Measurements from ENCODE around the gene ARHGAP25. TPM values are rescaled to one million over a fixed set of nuclear protein-coding genes. Genes with fewer than 3 reads are reported as not detected.

The ARHGAP25 gene
- polyA plus RNA-seq, 3 donors, result 20.8 to 56.8 (median 36.3) TPM

DNA sequence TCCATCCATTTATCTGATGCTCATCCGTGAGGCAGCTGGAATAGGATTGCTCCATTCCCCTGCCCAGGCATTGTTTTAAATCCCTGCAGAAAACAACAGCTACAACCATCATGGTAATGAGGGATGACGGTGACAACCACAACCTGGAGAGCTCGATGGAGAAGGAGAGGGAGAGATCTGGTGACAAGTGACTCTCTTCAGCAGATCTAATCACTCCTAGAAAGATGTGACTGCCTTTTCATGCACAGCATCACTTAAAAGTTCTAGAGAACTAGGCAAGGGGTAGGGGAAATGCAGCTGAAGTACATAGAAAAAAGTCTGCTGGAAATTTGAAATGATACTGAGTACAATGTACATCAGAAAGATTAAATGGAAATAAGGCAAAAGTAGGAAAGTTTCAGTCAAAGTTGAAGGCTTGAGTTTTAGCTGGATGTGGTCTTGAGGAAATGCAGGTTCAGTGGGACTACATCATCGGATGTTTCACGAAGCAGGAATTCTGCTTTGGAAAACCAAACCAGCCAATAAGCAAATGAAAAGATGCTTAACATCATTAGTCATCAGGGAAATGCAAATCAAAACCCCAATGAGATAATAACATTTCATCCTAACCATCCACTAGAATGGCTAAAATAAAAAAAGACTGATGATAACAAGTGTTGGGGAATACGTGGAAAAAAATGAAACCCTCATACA, 6.8 kb upstream of the ARHGAP25 start:
- WGBS (ENCODE audit: insufficient coverage), result no CpG with 5 or more reads among the region's 6 CpGs
- no peaks in the 10 kb centered on the region for H4K20me1 ChIP-seq (ENCODE audit: insufficient read depth, low read length)
- H3K4me1 Mint-ChIP-seq, result peaks cover 40% of the 10 kb centered on the region
- H3K4me3 ChIP-seq (replicated peaks in 1 of 3; ENCODE audit: low read depth in 2 of 3, low read length in 3 of 3), result peak overlapping the region in 1 of 3 experiments; percentile 72
- intact Hi-C loops (cut with micrococcal nuclease), result no loop called here
- no peak for DNase-seq
- no peak overlapping the region for H3K9ac ChIP-seq (ENCODE audit: insufficient read depth, low read length, poor library complexity, severe bottlenecking)
- H3K9me3 Mint-ChIP-seq, result peaks cover 0 to 1% (median 0%) of the 10 kb centered on the region in 7 donors
- peak overlapping the region; percentile 33 to 65 for H3K27ac ChIP-seq (ENCODE audit: low read depth in 1 of 2, low read length in 2 of 2)
- peaks cover 4% of the 10 kb centered on the region for H3K79me2 ChIP-seq (ENCODE audit: insufficient read depth, low read length)
- H3K27ac Mint-ChIP-seq, result peak overlapping the region in 6 of 7 donors; percentile 60 to 87 (median 77)
- H3K27me3 Mint-ChIP-seq (ENCODE audit: low read depth in 3 of 3), result peaks cover 0 to 2% (median 0%) of the 10 kb centered on the region in 3 donors
- no peak overlapping the region for H3K4me2 ChIP-seq (replicated peaks; ENCODE audit: extremely low read depth, low read length, poor library complexity, severe bottlenecking)
- H3K27me3 ChIP-seq (ENCODE audit: control insufficient read depth in 2 of 2, insufficient read depth in 2 of 2, low read length in 2 of 2), result no peaks in the 10 kb centered on the region
- H3K4me1 ChIP-seq (ENCODE audit: control insufficient read depth in 1 of 2, insufficient read depth in 2 of 2, low read length in 2 of 2), result peaks cover 49 to 69% of the 10 kb centered on the region in 2 donors
- peak overlapping the region; percentile 33 for H2AFZ ChIP-seq (ENCODE audit: insufficient read depth, low read depth, low read length, poor library complexity, severe bottlenecking)
- no peak for TF ChIP-seq CTCF (IDR thresholded peaks at IDR 0.05)
- peaks cover 0 to 5% of the 10 kb centered on the region in 2 donors for H3K36me3 Mint-ChIP-seq
- H3K9me3 ChIP-seq (replicated peaks in 1 of 2; ENCODE audit: control insufficient read depth in 1 of 2, insufficient read depth in 1 of 2, low read length in 2 of 2), result no peaks in the 10 kb centered on the region
- no peak overlapping the region for H3K4me3 Mint-ChIP-seq
- H3K36me3 ChIP-seq (replicated peaks in 1 of 2; ENCODE audit: control insufficient read depth in 1 of 2, insufficient read depth in 2 of 2, low read length in 2 of 2), result no peaks in the 10 kb centered on the region

- peak overlapping the region in 2 of 7 donors; percentile 70 to 84 for H3K27ac Mint-ChIP-seq
- Histone ChIP-seq H3K27ac (ENCODE audit: low read depth in 1 of 2, low read length in 2 of 2) (peak overlapping the region in 1 of 2 donors; percentile 96), H3K4me1 (ENCODE audit: control insufficient read depth in 1 of 2, insufficient read depth in 2 of 2, low read length in 2 of 2) (peaks cover 66 to 79% of the 10 kb centered on the region in 2 donors), H3K27me3 (ENCODE audit: control insufficient read depth in 2 of 2, insufficient read depth in 2 of 2, low read length in 2 of 2) (no peaks in the 10 kb centered on the region), H3K4me2 (replicated peaks; ENCODE audit: extremely low read depth, low read length, poor library complexity, severe bottlenecking) (no peak overlapping the region), H3K9ac (ENCODE audit: insufficient read depth, low read length, poor library complexity, severe bottlenecking) (no peak overlapping the region), H3K4me3 (replicated peaks in 1 of 3; ENCODE audit: low read depth in 2 of 3, low read length in 3 of 3) (peak overlapping the region in 1 of 3 experiments; percentile 27), H3K79me2 (ENCODE audit: insufficient read depth, low read length) (peaks cover 23% of the 10 kb centered on the region), H3K9me3 (replicated peaks in 1 of 2; ENCODE audit: control insufficient read depth in 1 of 2, insufficient read depth in 1 of 2, low read length in 2 of 2) (no peaks in the 10 kb centered on the region), H2AFZ (ENCODE audit: insufficient read depth, low read depth, low read length, poor library complexity, severe bottlenecking) (no peak overlapping the region), H4K20me1 (ENCODE audit: insufficient read depth, low read length) (no peaks in the 10 kb centered on the region), H3K36me3 (replicated peaks in 1 of 2; ENCODE audit: control insufficient read depth in 1 of 2, insufficient read depth in 2 of 2, low read length in 2 of 2) (no peaks in the 10 kb centered on the region)
- intact Hi-C loops (cut with micrococcal nuclease), result loop anchor here in 1 of 2 donors (10.0 kb wide), 1 partner anchor 266 kb away; the partner anchor contains the start of genes APLF and FBXO48
- no peaks in the 10 kb centered on the region for H3K27me3 Mint-ChIP-seq (ENCODE audit: low read depth in 3 of 3)
- H3K9me3 Mint-ChIP-seq, result peaks cover 0 to 1% (median 0%) of the 10 kb centered on the region in 7 donors
- DNase-seq, result peak in 2 of 3 donors; percentile 50 to 77
- TF ChIP-seq CTCF (IDR thresholded peaks at IDR 0.05), result no peak
- peaks cover 0 to 2% of the 10 kb centered on the region in 2 donors for H3K36me3 Mint-ChIP-seq
- peak overlapping the region in 1 of 2 donors; percentile 28 for H3K4me3 Mint-ChIP-seq
- 86% methylated on average over 3 of the region's 6 CpGs for WGBS (ENCODE audit: insufficient coverage)
- H3K4me1 Mint-ChIP-seq, result peaks cover 31% of the 10 kb centered on the region
Observed at GRCh38 chr2:68730828-68731227, 3.8 kb upstream of the ARHGAP25 start.

Measured in CD14-positive monocyte (primary cell).